Suppressor macrophage (primary cell): Measurements from ENCODE around the gene COMMD4.

Experiments
- DNase-seq, 4 experiments: peaks; one replicate each; pipeline ENCODE4 v3.0.0-alpha.2; 2020 to 2022

The COMMD4 gene

GRCh38 chr15:75356517-75356916 lies 20.7 kb downstream of the COMMD4 start:
- no peak for DNase-seq

DNA sequence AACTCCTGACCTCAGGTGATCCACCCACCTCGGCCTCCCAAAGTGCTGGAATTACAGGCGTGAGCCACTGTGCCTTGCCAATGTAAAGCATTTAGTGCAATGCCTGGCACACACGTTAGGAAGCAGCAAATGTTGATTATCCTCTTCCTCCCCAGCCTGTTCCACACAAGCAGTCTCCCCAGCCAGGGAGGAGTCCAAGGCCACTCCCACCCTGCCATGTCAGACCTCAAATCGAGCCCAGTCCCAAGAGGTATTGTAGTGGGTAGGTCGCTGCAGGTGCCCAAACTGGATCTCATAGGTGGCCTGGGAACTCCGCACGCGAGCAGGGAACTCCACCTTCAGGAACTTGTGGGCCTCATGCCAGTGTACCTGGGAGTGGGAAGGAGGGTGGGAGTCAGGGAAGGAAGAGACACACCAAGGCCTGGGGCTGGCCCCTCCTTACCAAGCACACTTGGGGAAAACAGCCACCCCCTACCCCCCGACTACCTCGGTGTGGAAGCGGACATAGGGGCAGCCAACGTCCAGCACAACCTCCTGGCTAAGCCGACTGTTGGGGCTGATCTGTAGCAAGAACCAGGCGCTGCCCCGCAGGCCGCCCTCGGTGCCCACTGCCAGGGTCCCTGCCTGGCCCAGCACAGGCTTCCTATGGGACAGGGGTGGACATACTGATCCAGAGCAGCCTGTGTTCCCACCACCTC lies 22.3 kb downstream of the COMMD4 start:
- no peak for DNase-seq

DNA sequence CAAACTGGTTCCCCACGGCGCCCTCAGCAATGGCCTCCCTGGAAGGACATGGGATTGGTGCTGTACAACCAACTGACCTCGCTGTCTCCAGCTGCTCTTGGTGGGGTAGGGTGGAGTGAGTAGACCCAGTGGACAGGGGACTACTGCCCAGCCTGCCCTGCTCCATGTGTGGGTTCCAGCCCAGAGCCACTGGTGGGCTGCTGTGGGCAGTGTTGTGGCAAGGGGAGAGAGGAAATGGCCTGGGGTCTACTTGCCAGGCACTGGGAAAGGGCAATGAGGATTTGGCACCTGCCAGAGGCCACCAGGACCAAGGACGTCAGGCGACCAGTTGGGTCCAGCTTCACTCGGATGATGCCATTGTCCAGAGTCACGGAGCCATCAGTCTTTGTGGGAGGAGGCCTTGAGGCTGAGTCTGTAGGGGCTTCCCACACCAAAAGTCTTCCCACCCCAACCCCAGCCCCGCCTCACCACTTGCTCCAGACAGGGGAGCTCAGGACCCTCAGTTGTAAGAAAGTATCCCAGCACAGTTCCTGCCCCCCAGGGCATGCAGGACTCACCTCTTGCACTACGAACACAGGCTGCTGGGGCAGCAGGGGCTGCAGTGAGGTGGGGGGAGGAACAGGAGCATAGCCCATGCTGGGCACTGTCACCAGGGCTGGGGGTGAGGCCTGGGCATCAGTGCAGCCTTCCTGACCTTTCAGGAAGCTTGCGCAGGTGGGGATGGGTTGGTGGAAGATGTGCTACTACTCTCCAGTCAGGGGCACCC lies 23.1 kb downstream of the COMMD4 start:
- DNase-seq: no peak

DNA sequence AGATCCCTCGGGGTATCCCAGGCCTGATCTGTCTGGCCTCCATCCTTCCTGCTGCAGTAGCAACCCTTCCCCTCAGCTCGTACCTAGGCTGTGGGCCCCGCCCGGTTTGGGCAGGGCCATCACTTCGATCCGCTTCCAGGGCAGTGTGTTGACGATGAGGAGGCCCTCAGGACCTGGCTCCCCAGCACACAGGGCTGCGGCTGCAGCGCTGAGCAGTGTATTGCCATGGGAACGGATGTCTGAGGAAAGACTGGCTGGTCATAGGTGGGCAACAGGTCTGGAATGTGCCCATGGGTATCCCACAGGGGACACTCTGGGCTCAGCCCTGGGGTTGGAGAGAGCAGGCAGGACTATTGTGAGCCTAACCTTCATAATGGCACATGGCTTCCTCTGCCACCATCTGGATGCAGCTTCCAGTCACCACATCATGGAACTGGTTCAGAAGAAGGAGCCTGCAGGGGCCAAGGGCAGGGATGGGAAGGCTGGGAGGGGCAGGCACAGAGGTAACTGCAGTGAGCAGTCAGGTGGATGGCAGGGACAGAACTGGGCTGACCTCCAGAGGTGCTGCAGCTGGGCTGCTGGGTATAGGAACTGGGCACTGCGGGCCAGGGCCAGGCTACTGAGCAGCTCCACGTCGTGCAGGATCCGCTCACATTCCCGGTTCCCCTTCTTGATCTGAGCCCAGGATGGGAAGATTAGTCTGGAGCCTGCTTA lies 23.8 kb downstream of the COMMD4 start:
- no peak for DNase-seq

- no peak for DNase-seq
Measured at GRCh38 chr15:75360391-75360790, 24.5 kb downstream of the COMMD4 start.

- no peak for DNase-seq
Measured at GRCh38 chr15:75360856-75361255, 25.0 kb downstream of the COMMD4 start.

GRCh38 chr15:75361361-75361988 lies 25.6 kb downstream of the COMMD4 start:
- DNase-seq: no peak

DNA sequence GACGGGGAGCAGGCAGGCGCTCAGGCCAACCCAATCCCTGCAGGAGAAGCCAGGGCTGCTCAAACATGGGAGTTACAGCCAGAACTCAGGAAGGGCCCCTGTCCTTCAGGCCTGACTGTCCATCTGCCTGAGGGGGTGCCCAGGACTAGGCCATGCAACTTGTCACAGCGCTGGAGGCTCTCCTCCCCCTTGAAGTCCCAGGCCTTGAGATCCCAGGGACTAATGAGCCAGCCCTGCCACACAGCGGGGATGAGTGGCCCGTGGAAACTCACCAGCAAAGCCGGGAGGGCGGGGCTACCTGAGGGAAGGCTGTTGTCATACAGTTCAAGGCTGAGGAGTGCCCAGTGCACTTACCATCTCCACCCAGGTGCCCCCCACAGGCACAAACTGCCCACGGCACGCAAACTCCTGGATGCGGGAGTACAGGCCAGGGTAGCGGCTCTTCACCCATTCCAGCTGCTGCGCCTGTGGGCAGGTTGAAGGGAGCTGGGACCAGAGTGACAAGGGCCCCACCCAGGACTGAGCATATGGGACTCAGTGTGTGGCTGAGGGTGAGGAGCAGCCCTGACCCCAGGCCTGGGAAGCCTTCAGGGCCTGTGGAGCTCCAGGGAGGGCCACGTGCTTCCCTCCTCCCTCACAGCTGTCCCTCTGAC lies 26.3 kb downstream of the COMMD4 start:
- no peak for DNase-seq

GRCh38 chr15:75362642-75363249 lies 26.9 kb downstream of the COMMD4 start:
- no peak for DNase-seq

DNA sequence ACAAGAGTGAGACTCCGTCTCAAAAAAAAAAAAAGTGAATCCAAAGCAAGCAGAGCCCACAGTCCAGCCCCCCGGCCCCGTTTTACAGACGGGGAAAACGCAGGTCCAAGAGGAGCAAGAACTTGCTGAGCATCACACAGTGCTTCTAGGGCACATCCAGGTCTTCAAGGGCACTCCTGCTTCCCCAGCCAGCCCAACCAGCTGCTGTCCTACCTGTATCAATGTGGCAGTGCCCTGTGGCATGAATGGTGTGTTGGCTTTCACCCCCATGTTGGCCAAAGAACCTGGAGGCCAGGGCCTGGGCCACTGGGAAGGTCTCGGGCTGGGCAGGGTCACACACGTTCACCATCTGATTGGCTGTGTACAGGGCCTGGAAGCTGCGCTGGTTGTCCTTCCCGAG lies 27.9 kb downstream of the COMMD4 start:
- no peak for DNase-seq

GRCh38 chr15:75364881-75365280 lies 29.0 kb downstream of the COMMD4 start:
- DNase-seq: no peak

DNA sequence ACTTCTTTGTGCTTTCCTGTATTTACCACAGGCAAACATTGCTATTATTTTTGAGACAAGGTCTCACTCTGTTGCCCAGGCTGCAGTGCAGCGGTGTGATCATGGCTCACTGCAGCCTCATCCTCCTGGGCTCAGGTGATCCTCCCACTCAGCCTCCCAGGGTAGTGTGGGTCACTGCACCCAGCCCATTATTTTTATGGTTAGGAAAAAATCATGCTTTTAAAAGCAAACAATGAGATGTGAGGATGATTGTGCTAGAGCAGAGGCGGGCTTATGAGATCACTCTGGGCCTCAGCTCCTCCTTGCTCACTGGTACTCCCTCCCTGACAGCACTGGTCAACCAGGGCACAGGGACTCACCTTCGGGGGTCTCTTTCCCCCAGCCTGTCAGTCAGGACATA lies 30.3 kb downstream of the COMMD4 start:
- no peak for DNase-seq

GRCh38 chr15:75367006-75367405 lies 31.1 kb downstream of the COMMD4 start:
- no peak for DNase-seq

- no peak for DNase-seq
Measured at GRCh38 chr15:75367406-75367912, 31.6 kb downstream of the COMMD4 start.

- peak; percentile 96 to 99 (median 98) for DNase-seq
Measured at GRCh38 chr15:75367913-75368688, 32.2 kb downstream of the COMMD4 start, which contains the start of gene MAN2C1. Gene MAN2C1, minus strand, starts transcription at chr15:75368607. Its CDS starts 24 bp downstream, at chr15:75368583.

GRCh38 chr15:75368689-75369239 lies 32.9 kb downstream of the COMMD4 start:
- no peak for DNase-seq

GRCh38 chr15:75369897-75370581 lies 34.2 kb downstream of the COMMD4 start:
- no peak for DNase-seq

DNA sequence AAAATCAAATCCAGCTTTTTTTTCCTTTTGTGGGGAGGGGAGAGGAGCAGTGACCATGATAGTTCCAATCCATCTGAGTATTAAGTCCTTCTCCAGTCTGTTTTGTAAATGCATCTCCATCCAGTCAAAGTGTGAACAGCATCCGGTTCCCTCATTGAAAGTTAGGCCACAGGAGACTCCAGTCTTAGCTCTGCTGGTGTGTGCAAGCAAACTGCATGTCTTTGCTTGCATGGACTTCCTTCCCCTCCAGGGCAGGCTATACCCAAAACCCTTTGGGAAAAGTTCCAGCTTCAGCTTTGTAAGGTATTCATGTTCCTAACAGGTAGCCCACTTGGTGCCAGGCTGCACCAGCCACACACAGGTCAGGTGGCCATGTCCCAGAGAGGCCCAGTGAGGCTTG lies 35.6 kb downstream of the COMMD4 start:
- no peak for DNase-seq

DNA sequence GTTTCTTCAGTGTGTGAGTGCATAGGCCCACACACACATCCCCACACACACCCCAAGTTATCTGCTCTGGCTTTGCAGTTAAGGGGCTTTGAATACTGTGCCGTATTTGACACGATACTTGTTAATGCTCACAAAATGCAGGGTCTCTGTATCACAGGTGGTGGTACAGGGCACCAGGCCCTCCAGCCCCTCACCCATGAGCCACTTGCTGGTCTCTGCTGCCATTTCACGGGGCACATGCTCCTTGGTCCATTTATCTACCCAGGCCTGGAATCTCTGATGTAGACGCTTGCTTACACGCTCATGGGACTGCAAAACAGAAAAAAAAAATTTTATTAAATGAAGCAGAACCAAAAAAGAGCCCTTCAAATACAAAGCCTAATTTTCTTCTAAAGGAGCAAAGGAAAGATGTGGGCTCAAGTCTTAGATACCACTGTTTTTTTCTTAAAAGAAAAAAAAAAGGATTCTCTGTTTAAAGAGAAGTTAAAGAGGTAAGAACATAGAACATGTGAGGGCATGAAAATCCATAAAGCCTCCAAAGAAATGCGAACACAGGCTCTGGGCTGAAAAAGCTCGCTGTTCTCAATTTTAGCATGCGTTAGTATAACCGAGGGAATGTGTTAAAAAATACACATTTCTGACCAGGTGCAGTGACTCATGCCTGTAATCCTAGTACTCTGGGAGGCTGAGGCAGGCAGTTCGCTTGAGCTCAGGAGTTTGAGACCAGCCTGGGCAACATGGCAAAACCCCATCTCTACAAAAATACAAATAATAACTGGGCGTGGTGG lies 36.2 kb downstream of the COMMD4 start:
- no peak for DNase-seq
